IMR-90 (cell line): ENCODE data around the gene C16orf96. TPM values are rescaled to one million over a fixed set of nuclear protein-coding genes. Genes with fewer than 3 reads are reported as not detected.

Experiments
- ATAC-seq: fragments of 200-7000 bp; cut with Tn5 transposase; 2 replicates; pipeline ENCODE4 v1.9.1; 2020; ENCODE audit warnings: low read depth, mild to moderate bottlenecking, moderate library complexity
- BruUV-seq: library from RNA; stranded (reverse); fragments of 400-500 nt; replicated peaks from 2 replicates; lab custom pipeline; 2021; lab: Mats Ljungman, UMichigan
- CTCF ChIA-PET: fragments of 300-600 bp; formaldehyde crosslinking; extraction: SDS; loops from one replicate; lab custom pipeline; 2021; ENCODE audit warnings: antibody characterized with exemption; lab: Yijun Ruan, JAX
- POLR2A ChIA-PET: fragments of 300-600 bp; sonication (Branson Sonifier 250); formaldehyde crosslinking; loops from one replicate; lab custom pipeline; 2022; ENCODE audit warnings: antibody characterized with exemption; ENCODE audit not compliant: unreplicated experiment; lab: Charles Lee
- DNase-seq: peaks from one replicate; pipeline ENCODE4 v3.0.0; 2013
- H2AFZ ChIP-seq: replicated peaks from 2 replicates; pipeline ENCODE3; 2013; ENCODE audit warnings: low read length, mild to moderate bottlenecking; ENCODE audit not compliant: poor library complexity
- H2AK5ac ChIP-seq: 2 replicates; pipeline ENCODE4 v1.6.1; 2013; ENCODE audit warnings: low read depth, low read length, inconsistent platforms
- H2AK9ac ChIP-seq: replicated peaks from 2 replicates; pipeline ENCODE3; 2013; ENCODE audit warnings: mild to moderate bottlenecking, low read depth, low read length, moderate library complexity; ENCODE audit not compliant: poor library complexity
- H2BK120ac ChIP-seq: 2 replicates; pipeline ENCODE4 v1.6.1; 2013; ENCODE audit warnings: low read depth, low read length, inconsistent platforms
- H2BK15ac ChIP-seq: 3 replicates; pipeline ENCODE4 v1.6.1; 2013; ENCODE audit warnings: low read depth, low read length, inconsistent platforms
- H2BK20ac ChIP-seq: 2 replicates; pipeline ENCODE4 v1.6.1; 2013; ENCODE audit warnings: low read depth, mild to moderate bottlenecking, inconsistent platforms, low read length, moderate library complexity
- H2BK5ac ChIP-seq: 2 replicates; pipeline ENCODE4 v1.6.1; 2013; ENCODE audit warnings: mild to moderate bottlenecking, low read depth, low read length, inconsistent platforms; ENCODE audit not compliant: poor library complexity, severe bottlenecking
- H3K14ac ChIP-seq: replicated peaks from 2 replicates; pipeline ENCODE4 v1.6.1; 2013; ENCODE audit warnings: low read depth, low read length, inconsistent platforms
- H3K18ac ChIP-seq: 2 replicates; pipeline ENCODE4 v1.6.1; 2013; ENCODE audit warnings: low read depth, low read length, control low read depth
- H3K23ac ChIP-seq: 2 replicates; pipeline ENCODE4 v1.6.1; 2013; ENCODE audit warnings: low read depth, low read length, inconsistent platforms
- H3K27ac ChIP-seq: 2 replicates; pipeline ENCODE4 v1.5.1; 2013; ENCODE audit warnings: mild to moderate bottlenecking, control low read depth, low read length; ENCODE audit not compliant: insufficient read depth
- H3K27me3 ChIP-seq: 2 replicates; pipeline ENCODE4 v1.6.1; 2013; ENCODE audit warnings: low read length; ENCODE audit not compliant: control insufficient read depth, insufficient read depth
- H3K36me3 ChIP-seq: 2 replicates; pipeline ENCODE4 v1.6.1; 2013; ENCODE audit warnings: low read length, mixed read lengths; ENCODE audit not compliant: control insufficient read depth, insufficient read depth
- H3K4ac ChIP-seq: 2 replicates; pipeline ENCODE4 v1.6.1; 2013; ENCODE audit warnings: low read depth, low read length, inconsistent platforms
- H3K4me1 ChIP-seq: 2 replicates; pipeline ENCODE4 v1.6.1; 2013; ENCODE audit warnings: low read length, mixed read lengths; ENCODE audit not compliant: control insufficient read depth, insufficient read depth
- H3K4me2 ChIP-seq: 2 replicates; pipeline ENCODE4 v1.6.1; 2013; ENCODE audit warnings: low read depth, mild to moderate bottlenecking, control low read depth, low read length, moderate library complexity
- H3K4me3 ChIP-seq: 2 replicates; pipeline ENCODE4 v1.5.1; 2013; ENCODE audit warnings: low read depth, mild to moderate bottlenecking, control low read depth, low read length, moderate library complexity; ENCODE audit not compliant: insufficient read depth
- H3K56ac ChIP-seq: 2 replicates; pipeline ENCODE4 v1.6.1; 2013; ENCODE audit warnings: low read length, inconsistent platforms; ENCODE audit not compliant: insufficient read depth; ENCODE audit errors: extremely low read depth
- H3K79me1 ChIP-seq, 2 experiments: 2 replicates each; pipeline ENCODE4 v1.6.1; 2013; ENCODE audit warnings: low read length in 2 of 2, inconsistent platforms in 1 of 2, low read depth in 1 of 2
- H3K9ac ChIP-seq: 2 replicates; pipeline ENCODE4 v1.6.1; 2013; ENCODE audit warnings: low read depth, low read length, control low read depth
- H3K9me1 ChIP-seq: 2 replicates; pipeline ENCODE4 v1.6.1; 2013; ENCODE audit warnings: low read length, inconsistent platforms; ENCODE audit not compliant: insufficient read depth
- H3K9me3 ChIP-seq: 2 replicates; pipeline ENCODE4 v1.6.1; 2013; ENCODE audit warnings: low read length; ENCODE audit not compliant: control insufficient read depth, insufficient read depth
- H4K20me1 ChIP-seq: 2 replicates; pipeline ENCODE4 v1.6.1; 2013; ENCODE audit warnings: low read length, inconsistent platforms; ENCODE audit not compliant: insufficient read depth
- H4K5ac ChIP-seq: 2 replicates; pipeline ENCODE4 v1.6.1; 2013; ENCODE audit warnings: mild to moderate bottlenecking, low read depth, low read length, control low read depth
- H4K8ac ChIP-seq, 2 experiments: 2 replicates each; pipeline ENCODE4 v1.6.1; 2013; ENCODE audit warnings: low read depth in 2 of 2, low read length in 2 of 2, control low read depth in 1 of 2, inconsistent platforms in 1 of 2
- H4K91ac ChIP-seq: 2 replicates; pipeline ENCODE4 v1.6.1; 2013; ENCODE audit warnings: low read depth, low read length, inconsistent platforms; ENCODE audit not compliant: insufficient read depth
- CEBPB ChIP-seq: IDR thresholded peaks from 2 replicates; pipeline ENCODE4 v1.6.1; 2012; ENCODE audit warnings: low read depth, low read length, improper control_type of control experiment
- NFE2L2 ChIP-seq: fragments of 150-350 bp; IDR thresholded peaks from 2 replicates; pipeline ENCODE4 v1.6.1; 2016; ENCODE audit warnings: low read depth, mild to moderate bottlenecking, low read length
- RFX5 ChIP-seq: IDR thresholded peaks from 2 replicates; pipeline ENCODE4 v1.8.0; 2012; ENCODE audit warnings: low read depth, mild to moderate bottlenecking, low read length, moderate library complexity
- SMC3 ChIP-seq: fragments of 150-350 bp; IDR thresholded peaks from 2 replicates; pipeline ENCODE4 v1.6.1; 2016; ENCODE audit warnings: low read depth, mild to moderate bottlenecking, antibody characterized with exemption, low read length, moderate library complexity
- WGBS, 2 experiments: methylation state at CpG; one replicate each; pipeline versions ENCODE4 v1.1.5 to v1.1.7; 2013; ENCODE audit warnings: missing lambda C conversion rate in 2 of 2; ENCODE audit not compliant: insufficient read length in 1 of 2; ENCODE audit errors: extremely low coverage in 2 of 2; 5-methylcytosine and 5-hydroxymethylcytosine counted together
- dilution Hi-C: fragments of 300-500 bp; cut with HindIII; formaldehyde crosslinking; loops from one replicate; pipeline ENCODE4 v1.14.3; 2018; ENCODE audit warnings: low sequenced_read_pairs; ENCODE audit not compliant: unreplicated experiment
- in situ Hi-C: fragments of 300-500 bp; cut with MboI; formaldehyde crosslinking; loops from 3 replicates; pipeline ENCODE4 v1.14.3; 2019; ENCODE audit warnings: low sequenced_read_pairs, inconsistent platforms, mixed read lengths
- intact Hi-C: fragments of 100-400 bp; cut with micrococcal nuclease; formaldehyde crosslinking; loops from 2 replicates; pipeline ENCODE4 v1.10.0; 2022
- polyA plus RNA-seq, 3 experiments: library from polyadenylated mRNA; depleted of rRNA; stranded (reverse); fragments of >200 nt; gene quantifications; 2 replicates each; pipeline ENCODE4 v1.2.3, GENCODE V29; 2012; ENCODE audit warnings: low replicate concordance in 1 of 3
- total RNA-seq: library from RNA; depleted of rRNA; stranded (reverse); fragments of >200 nt; gene quantifications from 2 replicates; pipeline ENCODE4 v1.2.3, GENCODE V29; 2012

The C16orf96 gene
- total and polyA plus RNA-seq, 2 of the 4 experiments (the other 2 are of a cell fraction) = not detected

DNA sequence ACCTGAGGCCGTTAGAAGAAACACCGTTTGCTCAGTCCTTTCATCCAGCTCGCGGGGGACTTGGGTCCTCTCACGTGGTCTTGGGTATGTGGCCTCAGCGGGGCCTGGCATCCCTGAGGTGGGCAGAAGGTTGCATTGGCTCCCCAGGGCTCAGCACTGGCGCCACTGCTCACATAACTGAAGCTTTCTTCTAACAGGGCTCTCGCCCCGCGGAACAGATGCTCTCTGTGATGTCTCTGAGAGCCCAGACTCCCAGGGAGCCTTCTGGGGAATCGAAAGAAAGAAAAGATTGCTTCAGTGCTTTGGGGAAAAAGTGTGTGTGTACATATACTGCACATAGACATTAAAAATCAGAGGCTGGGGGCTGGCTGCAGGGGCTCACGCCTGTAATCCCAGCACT, 78.6 kb downstream of the C16orf96 start:
- Histone ChIP-seq H3K14ac (no peak overlapping the region), H3K27ac (no peak overlapping the region), H4K91ac (no peak overlapping the region), H4K5ac (no peak overlapping the region), H3K18ac (no peak overlapping the region), H2BK15ac (no peak overlapping the region), H2BK20ac (no peak overlapping the region), H3K36me3 (peaks cover 13% of the 10 kb centered on the region), H3K9me3 (peaks cover 7% of the 10 kb centered on the region; the same call in 1 of the 2 replicates), H2BK5ac (no peak overlapping the region), H4K20me1 (peaks cover 82% of the 10 kb centered on the region), H2BK120ac (no peak overlapping the region), H3K9me1 (peaks cover 12% of the 10 kb centered on the region), H3K56ac (no peak overlapping the region), H2AK5ac (no peak overlapping the region), H2AK9ac (no peak overlapping the region), H3K23ac (no peak overlapping the region), H3K27me3 (no peaks in the 10 kb centered on the region), H3K9ac (no peak overlapping the region), H3K4me2 (no peak overlapping the region), H3K4me3 (no peak overlapping the region), H3K4ac (no peak overlapping the region), H3K79me1 (peaks cover 22 to 79% of the 10 kb centered on the region in 2 experiments), H4K8ac (no peak overlapping the region), H2AFZ (no peak overlapping the region), H3K4me1 (no peaks in the 10 kb centered on the region)
- CTCF ChIA-PET = no interaction called here
- no peak for TF ChIP-seq RFX5
- no peak for TF ChIP-seq SMC3
- no peak for TF ChIP-seq NFE2L2
- TF ChIP-seq CEBPB = no peak
- no TSS peak for BruUV-seq
- in situ Hi-C loops (no loop called here), dilution Hi-C loops (no loop called here), intact Hi-C loops (no loop called here)
- POLR2A ChIA-PET = no interaction called here
- 95% methylated on average over 3 of the region's 12 CpGs; no CpG with 5 or more reads in 1 of the 2 experiments for WGBS, 2 experiments
- no peak for DNase-seq
- ATAC-seq = no peak
